Activated effector memory CD4-positive, alpha-beta T cell treated with anti-CD3 and anti-CD28 coated beads, Interleukin-2, amount 50 U/mL, for 16 hours (primary cell): ENCODE measurements around the gene PRL.

Source experiments
- DNase-seq: peaks from one replicate; pipeline ENCODE4 v3.0.0-alpha.2; 2020

The PRL gene

DNA sequence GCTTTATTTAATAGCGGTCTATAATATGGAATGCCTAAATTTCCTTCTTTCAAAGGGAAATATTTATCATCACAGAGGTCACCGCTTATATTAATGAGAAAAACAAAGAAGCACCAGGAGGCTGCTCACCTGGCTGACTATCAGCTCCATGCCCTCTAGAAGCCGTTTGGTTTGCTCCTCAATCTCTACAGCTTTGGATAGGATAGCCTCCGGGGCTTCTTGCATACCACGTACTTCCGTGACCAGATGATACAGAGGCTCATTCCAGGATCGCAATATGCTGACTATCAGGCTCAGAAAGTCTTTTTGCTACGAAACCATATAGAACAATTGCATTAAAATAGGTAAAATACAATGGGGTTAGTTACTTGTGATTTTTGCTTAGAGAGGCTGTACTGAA is 6.8 kb downstream of the PRL start:
- no peak for DNase-seq

DNA sequence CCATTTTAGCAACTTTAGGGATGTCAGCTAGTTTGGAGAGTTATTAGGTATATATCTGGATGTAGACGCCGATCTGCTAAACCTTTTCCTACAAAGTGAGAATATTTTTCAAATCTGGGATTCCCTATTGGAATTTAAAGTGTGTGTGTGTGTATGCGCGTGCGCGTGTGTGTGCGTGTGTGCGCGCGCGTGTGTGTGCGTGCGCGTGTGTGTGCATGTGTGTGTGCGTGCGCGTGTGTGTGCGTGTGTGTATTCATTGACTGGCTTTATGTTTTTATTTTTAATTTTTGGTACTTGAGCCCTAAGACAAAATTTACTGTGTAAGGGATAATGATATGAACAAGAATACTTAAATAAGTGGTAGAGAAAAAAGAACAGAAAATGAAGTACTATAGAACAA is 8.1 kb downstream of the PRL start:
- DNase-seq: no peak

DNA sequence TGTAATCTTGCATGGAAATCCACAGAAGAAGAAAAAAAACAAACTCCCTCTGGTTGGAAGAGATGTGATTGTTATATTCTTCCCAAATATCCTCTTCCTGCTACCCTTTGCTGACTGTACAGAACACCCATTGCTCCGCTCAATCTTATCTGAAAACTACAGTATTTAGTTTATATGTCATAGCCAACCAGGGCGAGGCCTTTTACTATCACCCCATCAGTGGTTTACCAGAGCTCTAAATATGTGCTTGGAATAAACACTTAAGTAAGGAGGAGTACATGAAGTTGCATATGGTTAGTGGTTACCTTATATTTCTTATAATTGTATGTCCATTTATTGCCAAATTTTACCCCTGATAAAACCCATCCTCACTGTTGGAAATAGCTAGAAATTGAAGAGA is 12.2 kb downstream of the PRL start:
- DNase-seq: no peak

- DNase-seq: no peak
Measured at GRCh38 chr6:22281341-22282085, 15.3 kb downstream of the PRL start.

- DNase-seq: no peak
Measured at GRCh38 chr6:22279427-22279826, 17.4 kb downstream of the PRL start.

GRCh38 chr6:22271081-22271480 is 25.8 kb downstream of the PRL start:
- no peak for DNase-seq

DNA sequence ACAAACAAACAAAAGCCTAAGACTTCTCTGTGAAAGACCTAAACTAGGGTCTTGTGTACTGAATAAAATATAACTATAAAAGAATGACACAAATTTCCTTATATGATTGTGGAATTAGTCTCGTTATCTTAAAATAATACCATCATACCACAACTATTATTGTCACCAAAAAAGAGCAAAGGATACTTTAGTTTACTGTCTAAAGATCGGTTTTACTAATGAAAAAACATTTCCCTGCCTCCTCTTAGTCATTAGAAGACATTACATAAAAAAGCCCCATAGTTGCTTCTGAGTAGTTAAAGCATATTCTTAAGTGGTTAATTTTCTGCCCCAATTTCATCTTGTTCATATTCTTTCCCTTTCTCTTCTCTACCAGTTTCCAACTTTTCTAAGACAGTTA is 33.1 kb downstream of the PRL start:
- no peak for DNase-seq

- DNase-seq: no peak
Measured at GRCh38 chr6:22254886-22255285, 42.0 kb downstream of the PRL start.

DNA sequence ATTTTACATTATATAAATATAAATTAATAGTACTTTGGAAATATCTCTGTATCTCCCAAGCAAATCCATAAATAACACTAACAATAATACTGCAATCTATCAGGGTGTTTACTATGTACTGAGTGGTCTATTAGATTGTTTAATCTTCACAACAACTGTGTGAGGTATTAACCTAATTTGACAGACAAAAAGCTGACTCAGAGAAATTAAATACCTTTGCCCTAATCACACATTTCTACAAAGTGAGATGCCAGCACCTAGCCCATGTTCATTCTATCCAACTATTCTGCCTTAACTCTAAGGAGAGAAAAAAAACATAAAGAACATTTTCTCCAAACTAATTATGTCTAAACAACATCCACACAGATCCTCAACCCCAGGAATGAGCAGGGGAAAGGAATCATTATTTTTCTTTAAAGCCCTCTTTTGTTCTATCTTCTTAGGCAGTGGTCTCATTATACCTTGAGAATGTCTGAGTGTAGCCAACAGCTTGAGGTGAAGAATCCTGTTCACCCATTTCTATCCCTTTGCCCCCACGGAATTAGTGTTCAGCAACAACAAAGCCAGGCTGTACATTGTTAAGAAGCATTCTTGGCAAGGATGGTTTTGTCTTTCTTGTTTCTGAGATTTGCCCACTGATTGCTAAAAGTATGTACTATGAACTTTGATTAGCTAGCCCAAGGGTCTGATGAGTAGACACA is 42.7 kb downstream of the PRL start:
- no peak for DNase-seq

DNA sequence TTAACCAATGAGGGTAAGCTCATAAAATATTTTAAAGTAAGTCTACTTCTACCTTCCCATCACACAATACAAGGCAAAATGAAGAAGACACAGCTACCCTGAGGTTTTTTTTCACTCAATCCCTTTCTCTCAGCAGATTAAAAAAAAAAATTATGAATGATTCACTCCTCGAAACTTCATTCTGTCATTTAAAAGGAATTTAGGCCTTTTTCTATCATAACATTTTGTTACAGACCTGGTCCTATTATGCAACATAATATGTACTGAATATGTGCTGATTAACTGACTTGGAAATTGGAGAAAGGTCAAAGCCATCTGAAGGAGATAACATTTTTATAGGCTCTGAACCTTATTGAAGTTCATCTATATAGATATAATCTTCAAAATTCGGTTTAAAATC is 45.5 kb downstream of the PRL start:
- DNase-seq: no peak

DNA sequence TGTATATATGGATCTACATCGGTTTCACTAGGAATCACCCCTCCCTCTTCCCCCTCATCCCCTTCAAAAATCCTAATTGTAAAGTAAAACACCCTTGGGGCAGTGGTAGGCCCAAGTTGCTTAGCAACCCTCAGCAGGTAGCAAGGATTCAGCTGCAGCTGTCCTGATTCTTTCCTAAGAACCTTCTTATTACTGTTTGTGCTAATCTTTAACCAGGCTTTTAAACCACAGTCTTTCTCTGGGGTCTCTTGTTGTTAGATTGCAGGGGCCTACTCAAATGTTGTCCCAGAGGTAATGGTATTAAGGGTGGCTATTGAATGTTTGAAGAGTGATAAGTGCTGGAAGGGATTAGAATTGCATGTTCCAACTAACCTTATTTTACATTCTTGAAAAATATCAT is 46.4 kb downstream of the PRL start:
- no peak for DNase-seq

DNA sequence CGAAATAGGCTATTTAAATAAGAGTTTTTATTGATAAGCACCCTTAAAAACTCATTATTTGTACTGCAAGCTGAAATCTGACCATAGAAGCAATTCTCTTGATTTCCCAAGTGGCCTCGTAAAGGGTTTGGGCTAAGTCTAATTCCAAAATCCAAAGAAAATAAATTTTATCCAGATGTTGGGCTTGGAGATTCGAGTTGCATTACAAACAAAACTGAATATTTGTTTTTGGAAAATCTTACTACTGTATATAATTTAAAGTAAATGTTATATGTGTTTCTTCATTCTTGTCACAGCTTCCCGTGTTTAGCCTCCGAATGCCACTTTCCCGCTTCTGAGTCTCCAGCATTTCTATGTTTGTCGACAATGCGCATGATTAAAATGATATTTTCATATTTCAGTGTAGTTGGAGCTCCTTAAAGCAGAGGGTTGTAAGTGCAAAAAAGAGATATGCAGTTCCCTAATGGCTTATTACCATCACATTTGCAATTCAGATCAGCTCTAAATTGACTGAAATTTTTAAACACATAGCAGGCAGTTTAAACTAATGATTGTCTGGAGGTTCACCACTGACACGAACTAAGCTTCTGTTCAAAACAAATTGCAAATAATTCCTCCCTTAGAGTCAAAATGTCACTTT is 47.0 kb downstream of the PRL start:
- no peak for DNase-seq

- DNase-seq: no peak
Measured at GRCh38 chr6:22248513-22249308, 48.1 kb downstream of the PRL start.

- DNase-seq: no peak
Measured at GRCh38 chr6:22247916-22248482, 48.8 kb downstream of the PRL start.

GRCh38 chr6:22240025-22240424 is 56.8 kb downstream of the PRL start:
- no peak for DNase-seq

- no peak for DNase-seq
Measured at GRCh38 chr6:22239261-22239921, 57.4 kb downstream of the PRL start.

DNA sequence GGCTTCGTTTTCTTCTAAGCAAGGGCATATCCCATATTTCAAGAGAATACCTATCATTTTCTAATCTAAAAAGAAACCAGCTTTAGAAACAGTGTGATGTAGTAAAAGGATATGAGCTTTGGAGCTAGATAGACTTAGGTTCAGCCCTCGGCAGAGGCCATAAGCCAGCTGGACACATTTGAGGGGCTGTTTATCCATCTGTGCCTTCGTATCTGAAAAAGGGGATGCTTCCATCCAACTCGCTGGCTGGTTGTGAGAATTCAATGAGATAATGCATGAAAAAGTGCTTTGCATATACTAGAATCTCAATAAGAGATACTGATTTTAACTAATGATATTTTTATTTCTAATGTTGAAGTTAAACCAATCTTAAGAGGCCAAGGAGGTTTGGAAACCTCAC is 58.0 kb downstream of the PRL start:
- DNase-seq: no peak

DNA sequence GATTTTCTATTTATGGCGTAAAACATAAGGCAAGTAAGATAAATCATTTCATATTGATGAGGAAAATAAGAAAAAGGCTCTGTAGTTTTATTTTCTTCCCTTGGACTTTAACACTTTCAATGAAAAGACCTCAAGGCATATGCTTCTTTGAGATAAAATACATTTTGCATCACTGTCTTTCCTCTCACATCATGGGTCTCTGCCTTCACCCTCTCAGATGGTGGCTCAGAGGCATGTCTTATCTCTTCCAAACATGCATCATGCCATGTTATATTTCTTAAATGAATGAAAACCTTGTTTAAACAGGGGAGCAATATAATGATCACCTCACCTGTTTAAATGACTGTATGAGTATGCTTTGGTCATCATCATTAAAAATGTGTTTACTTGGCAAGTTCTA is 59.3 kb downstream of the PRL start:
- no peak for DNase-seq
